Measurements from ENCODE around the gene MAP1S. TPM values are rescaled to one million over a fixed set of nuclear protein-coding genes. Genes with fewer than 3 reads are reported as not detected.

The MAP1S gene
- total RNA-seq, 1 experiment from 2014 or later = 47.1 TPM

GRCh38 chr19:17711851-17712250, 7.4 kb upstream of the MAP1S start:
- H3K9me3 Mint-ChIP-seq (ENCODE audit: unreplicated experiment) = no peaks in the 10 kb centered on the region
- H3K27me3 Mint-ChIP-seq (ENCODE audit: insufficient read depth, unreplicated experiment) = no peaks in the 10 kb centered on the region
- TF ChIP-seq, protein P1, sequence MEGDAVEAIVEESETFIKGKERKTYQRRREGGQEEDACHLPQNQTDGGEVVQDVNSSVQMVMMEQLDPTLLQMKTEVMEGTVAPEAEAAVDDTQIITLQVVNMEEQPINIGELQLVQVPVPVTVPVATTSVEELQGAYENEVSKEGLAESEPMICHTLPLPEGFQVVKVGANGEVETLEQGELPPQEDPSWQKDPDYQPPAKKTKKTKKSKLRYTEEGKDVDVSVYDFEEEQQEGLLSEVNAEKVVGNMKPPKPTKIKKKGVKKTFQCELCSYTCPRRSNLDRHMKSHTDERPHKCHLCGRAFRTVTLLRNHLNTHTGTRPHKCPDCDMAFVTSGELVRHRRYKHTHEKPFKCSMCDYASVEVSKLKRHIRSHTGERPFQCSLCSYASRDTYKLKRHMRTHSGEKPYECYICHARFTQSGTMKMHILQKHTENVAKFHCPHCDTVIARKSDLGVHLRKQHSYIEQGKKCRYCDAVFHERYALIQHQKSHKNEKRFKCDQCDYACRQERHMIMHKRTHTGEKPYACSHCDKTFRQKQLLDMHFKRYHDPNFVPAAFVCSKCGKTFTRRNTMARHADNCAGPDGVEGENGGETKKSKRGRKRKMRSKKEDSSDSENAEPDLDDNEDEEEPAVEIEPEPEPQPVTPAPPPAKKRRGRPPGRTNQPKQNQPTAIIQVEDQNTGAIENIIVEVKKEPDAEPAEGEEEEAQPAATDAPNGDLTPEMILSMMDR (IDR thresholded peaks at IDR 0.05; ENCODE audit: unreplicated experiment) = no peak
- no peak overlapping the region for H3K4me3 Mint-ChIP-seq (ENCODE audit: unreplicated experiment)
- DNase-seq (ENCODE audit: unreplicated experiment) = no peak
- intact Hi-C loops (cut with micrococcal nuclease) = no loop called here
- BruUV-seq (replicated peaks) = no TSS peak
- CTCF ChIA-PET = no interaction called here
- no peaks in the 10 kb centered on the region for H3K4me1 Mint-ChIP-seq (ENCODE audit: insufficient read depth, unreplicated experiment)
- H3K36me3 Mint-ChIP-seq (ENCODE audit: insufficient read depth, unreplicated experiment) = no peaks in the 10 kb centered on the region
- no peak overlapping the region for H3K27ac Mint-ChIP-seq (ENCODE audit: low read depth, unreplicated experiment)
- POLR2A ChIA-PET = interaction anchor here (0.7 kb wide), 1 partner anchor 87 kb away, joined by 3 read pairs; no protein-coding TSS in a partner anchor

DNA sequence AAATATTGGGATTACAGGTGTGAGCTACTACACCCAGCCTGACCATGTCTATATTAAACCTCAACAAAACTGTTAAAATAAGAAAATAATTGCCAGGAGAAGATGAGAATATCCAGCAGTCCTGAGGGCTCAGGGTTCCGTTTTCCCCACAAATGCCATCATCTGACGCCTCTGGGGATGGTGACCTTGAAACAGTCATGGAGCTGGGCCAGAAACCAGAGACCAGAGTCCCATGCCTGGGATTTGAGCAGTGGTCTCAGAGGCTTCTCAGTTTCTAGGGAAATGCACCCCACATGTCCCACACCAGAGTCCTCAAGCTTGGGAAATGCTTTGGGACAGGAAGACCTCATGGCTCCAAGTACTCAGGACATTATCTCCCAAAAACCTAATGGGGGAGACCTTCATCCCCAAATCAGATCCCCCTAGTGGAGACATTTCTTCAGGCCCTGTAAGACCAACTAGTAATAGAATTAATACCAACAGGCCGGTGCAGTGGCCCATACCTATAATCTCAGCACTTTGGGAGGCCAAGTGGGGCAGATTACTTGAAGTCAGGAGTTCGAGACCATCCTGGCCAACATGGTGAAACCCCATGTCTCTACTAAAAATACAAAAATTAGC, 2.9 kb upstream of the MAP1S start:
- Mint-ChIP-seq H3K27me3 (ENCODE audit: insufficient read depth, unreplicated experiment) (no peaks in the 10 kb centered on the region), H3K9me3 (ENCODE audit: unreplicated experiment) (no peaks in the 10 kb centered on the region), H3K27ac (ENCODE audit: low read depth, unreplicated experiment) (no peak overlapping the region), H3K4me3 (ENCODE audit: unreplicated experiment) (no peak overlapping the region), H3K36me3 (ENCODE audit: insufficient read depth, unreplicated experiment) (peaks cover 13% of the 10 kb centered on the region), H3K4me1 (ENCODE audit: insufficient read depth, unreplicated experiment) (peaks cover 18% of the 10 kb centered on the region)
- intact Hi-C loops (cut with micrococcal nuclease) = loop anchor here (5.0 kb wide), 1 partner anchor 51 kb away; no protein-coding TSS in a partner anchor
- CTCF ChIA-PET = interaction anchor here (1.0 kb wide), 1 partner anchor 13 kb away, joined by 4 read pairs; no protein-coding TSS in a partner anchor
- POLR2A ChIA-PET = no interaction called here
- TF ChIP-seq, protein P1 (IDR thresholded peaks at IDR 0.05; ENCODE audit: unreplicated experiment) = no peak
- no TSS peak for BruUV-seq (replicated peaks)
- DNase-seq (ENCODE audit: unreplicated experiment) = no peak

GRCh38 chr19:17718550-17718946, 732 bp upstream of the MAP1S start:
- ChIA-PET POLR2A (interaction anchor here (0.8 to 1.2 kb wide), 3 partner anchors 12 to 214 kb away, joined by 3 to 4 read pairs (median 3); no protein-coding TSS in a partner anchor), CTCF (interaction anchor here (0.6 to 1.8 kb wide), 4 partner anchors 10 to 1004 kb away, joined by 3 to 4 read pairs (median 4); no protein-coding TSS in a partner anchor)
- BruUV-seq (replicated peaks) = no TSS peak
- no peak for DNase-seq (ENCODE audit: unreplicated experiment)
- TF ChIP-seq, protein P1 (IDR thresholded peaks at IDR 0.05; ENCODE audit: unreplicated experiment) = no peak
- Mint-ChIP-seq H3K36me3 (ENCODE audit: insufficient read depth, unreplicated experiment) (peaks cover 13% of the 10 kb centered on the region), H3K27ac (ENCODE audit: low read depth, unreplicated experiment) (peak overlapping the region; percentile 62), H3K9me3 (ENCODE audit: unreplicated experiment) (no peaks in the 10 kb centered on the region), H3K27me3 (ENCODE audit: insufficient read depth, unreplicated experiment) (no peaks in the 10 kb centered on the region), H3K4me1 (ENCODE audit: insufficient read depth, unreplicated experiment) (peaks cover 21% of the 10 kb centered on the region), H3K4me3 (ENCODE audit: unreplicated experiment) (peak overlapping the region; percentile 78)
- intact Hi-C loops (cut with micrococcal nuclease) = loop anchor here (5.0 kb wide), 1 partner anchor 49 kb away; no protein-coding TSS in a partner anchor

DNA sequence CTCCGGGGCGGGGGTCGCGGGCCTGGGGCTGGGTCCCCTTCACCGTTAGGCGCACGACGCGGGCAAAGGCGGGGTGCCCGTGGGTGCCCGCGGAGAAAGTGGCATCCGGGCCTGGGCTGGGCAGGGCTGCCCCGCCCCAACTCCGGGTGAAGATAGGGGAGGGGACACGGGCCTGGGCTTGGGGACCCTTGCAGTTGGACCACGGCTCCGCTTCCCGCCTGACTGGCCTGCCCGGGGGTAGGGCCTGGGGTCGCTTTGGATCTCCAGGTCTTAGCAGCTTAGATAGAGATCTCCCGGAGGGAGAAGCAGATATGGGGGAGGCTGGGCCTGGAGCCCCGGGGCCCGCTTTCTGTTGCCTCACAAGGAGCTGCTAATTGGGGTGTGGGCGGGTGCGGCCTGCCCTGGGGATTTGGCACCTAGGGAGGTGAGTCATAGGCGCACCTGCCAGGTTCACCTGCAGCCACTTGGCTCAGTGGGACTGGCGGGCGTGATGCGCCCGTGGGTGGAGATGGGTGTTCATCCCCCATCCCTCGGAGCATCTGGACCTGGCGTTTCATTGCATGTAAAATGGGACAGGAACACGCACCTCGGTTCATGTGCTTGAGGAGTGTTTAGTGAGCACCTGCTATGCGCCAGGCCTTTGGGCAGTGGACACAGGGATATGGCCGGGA, 585 bp downstream of the MAP1S start:
- no TSS peak for BruUV-seq (replicated peaks)
- intact Hi-C loops (cut with micrococcal nuclease) = loop anchor here (5.0 kb wide), 1 partner anchor 47 kb away; no protein-coding TSS in a partner anchor
- Mint-ChIP-seq H3K4me3 (ENCODE audit: unreplicated experiment) (peak overlapping the region; percentile 78), H3K4me1 (ENCODE audit: insufficient read depth, unreplicated experiment) (peaks cover 26% of the 10 kb centered on the region), H3K27ac (ENCODE audit: low read depth, unreplicated experiment) (peak overlapping the region; percentile 62), H3K36me3 (ENCODE audit: insufficient read depth, unreplicated experiment) (peaks cover 22% of the 10 kb centered on the region), H3K9me3 (ENCODE audit: unreplicated experiment) (no peaks in the 10 kb centered on the region), H3K27me3 (ENCODE audit: insufficient read depth, unreplicated experiment) (no peaks in the 10 kb centered on the region)
- TF ChIP-seq, protein P1 (IDR thresholded peaks at IDR 0.05; ENCODE audit: unreplicated experiment) = no peak
- POLR2A ChIA-PET = interaction anchor here (0.6 to 1.5 kb wide), 6 partner anchors 14 to 758 kb away, joined by 3 to 7 read pairs (median 4); partner anchors contain the start of gene PGLS
- CTCF ChIA-PET = interaction anchor here (1.0 to 1.8 kb wide), 2 partner anchors 55 to 146 kb away, joined by 3 to 4 read pairs; no protein-coding TSS in a partner anchor
- peak; percentile 77 for DNase-seq (ENCODE audit: unreplicated experiment)

Data from MCF 10A (cell line).